Nephron progenitor cell (in vitro differentiated cells): ENCODE data around the gene FAU.

Experiments used
- DNase-seq: peaks from one replicate; pipeline ENCODE4 v3.0.0; 2021
- H3K27ac Mint-ChIP-seq: 2 replicates; pipeline ENCODE4 v1.8.0; 2021; ENCODE audit warnings: mild to moderate bottlenecking, moderate library complexity, mixed read lengths
- H3K27me3 Mint-ChIP-seq: 2 replicates; pipeline ENCODE4 v1.8.0; 2021; ENCODE audit warnings: mild to moderate bottlenecking, low read depth, mixed read lengths; ENCODE audit not compliant: poor library complexity
- H3K36me3 Mint-ChIP-seq: 2 replicates; pipeline ENCODE4 v1.8.0; 2021; ENCODE audit warnings: low read depth, mixed read lengths
- H3K4me1 Mint-ChIP-seq: 2 replicates; pipeline ENCODE4 v1.8.0; 2021; ENCODE audit warnings: mixed read lengths
- H3K4me3 Mint-ChIP-seq: 2 replicates; pipeline ENCODE4 v1.8.0; 2021; ENCODE audit warnings: mild to moderate bottlenecking, moderate library complexity, mixed read lengths
- H3K9me3 Mint-ChIP-seq: 2 replicates; pipeline ENCODE4 v1.8.0; 2021; ENCODE audit warnings: mild to moderate bottlenecking, moderate library complexity, mixed read lengths
- TF ChIP-seq, protein P1 (sequence below): fragments of 200-600 bp; sonication (generic); IDR thresholded peaks from 2 replicates; pipeline ENCODE4 v1.5.0; 2021; ENCODE audit warnings: antibody characterized with exemption

FAU gene

DNA sequence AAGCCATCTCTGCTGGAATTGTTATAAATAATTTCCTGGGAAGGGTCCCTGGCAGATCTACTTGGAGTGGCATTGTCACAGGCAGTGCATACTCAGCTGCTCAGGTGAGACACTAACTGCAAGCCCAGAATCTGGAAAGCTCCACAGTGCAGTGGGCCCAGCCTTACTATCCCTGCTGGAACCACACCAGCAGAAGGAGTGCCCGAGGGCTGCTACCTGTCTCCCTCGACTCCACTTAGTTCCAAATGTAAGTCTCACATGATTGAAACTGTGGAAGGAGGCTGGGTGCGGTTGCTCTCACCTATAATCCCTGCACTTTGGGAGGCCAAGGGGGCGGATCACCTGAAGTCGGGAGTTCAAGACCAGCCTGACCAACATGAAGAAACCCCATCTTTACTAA is 26.7 kb upstream of the FAU start:
- peaks cover 13% of the 10 kb centered on the region for H3K4me1 Mint-ChIP-seq
- H3K9me3 Mint-ChIP-seq, result peaks cover 22% of the 10 kb centered on the region
- H3K4me3 Mint-ChIP-seq, result no peak overlapping the region
- DNase-seq, result no peak
- H3K27ac Mint-ChIP-seq, result no peak overlapping the region
- H3K27me3 Mint-ChIP-seq, result peaks cover 55% of the 10 kb centered on the region
- no peaks in the 10 kb centered on the region for H3K36me3 Mint-ChIP-seq
- TF ChIP-seq, protein P1, sequence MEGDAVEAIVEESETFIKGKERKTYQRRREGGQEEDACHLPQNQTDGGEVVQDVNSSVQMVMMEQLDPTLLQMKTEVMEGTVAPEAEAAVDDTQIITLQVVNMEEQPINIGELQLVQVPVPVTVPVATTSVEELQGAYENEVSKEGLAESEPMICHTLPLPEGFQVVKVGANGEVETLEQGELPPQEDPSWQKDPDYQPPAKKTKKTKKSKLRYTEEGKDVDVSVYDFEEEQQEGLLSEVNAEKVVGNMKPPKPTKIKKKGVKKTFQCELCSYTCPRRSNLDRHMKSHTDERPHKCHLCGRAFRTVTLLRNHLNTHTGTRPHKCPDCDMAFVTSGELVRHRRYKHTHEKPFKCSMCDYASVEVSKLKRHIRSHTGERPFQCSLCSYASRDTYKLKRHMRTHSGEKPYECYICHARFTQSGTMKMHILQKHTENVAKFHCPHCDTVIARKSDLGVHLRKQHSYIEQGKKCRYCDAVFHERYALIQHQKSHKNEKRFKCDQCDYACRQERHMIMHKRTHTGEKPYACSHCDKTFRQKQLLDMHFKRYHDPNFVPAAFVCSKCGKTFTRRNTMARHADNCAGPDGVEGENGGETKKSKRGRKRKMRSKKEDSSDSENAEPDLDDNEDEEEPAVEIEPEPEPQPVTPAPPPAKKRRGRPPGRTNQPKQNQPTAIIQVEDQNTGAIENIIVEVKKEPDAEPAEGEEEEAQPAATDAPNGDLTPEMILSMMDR, result no peak

GRCh38 chr11:65147352-65148075 is 25.6 kb upstream of the FAU start:
- TF ChIP-seq, protein P1, result no peak
- Mint-ChIP-seq H3K27ac (no peak overlapping the region), H3K9me3 (peaks cover 17% of the 10 kb centered on the region)

GRCh38 chr11:65141896-65142494 is 20.1 kb upstream of the FAU start:
- no peak overlapping the region for H3K4me3 Mint-ChIP-seq
- no peak overlapping the region for H3K27ac Mint-ChIP-seq
- peaks cover 81% of the 10 kb centered on the region for H3K27me3 Mint-ChIP-seq
- DNase-seq, result no peak
- H3K9me3 Mint-ChIP-seq, result peaks cover 16% of the 10 kb centered on the region
- H3K4me1 Mint-ChIP-seq, result peaks cover 11% of the 10 kb centered on the region
- TF ChIP-seq, protein P1, result no peak
- no peaks in the 10 kb centered on the region for H3K36me3 Mint-ChIP-seq

More at GRCh38 chr11:65147352-65148075, 25.6 kb upstream of the FAU start:
- Mint-ChIP-seq H3K36me3 (no peaks in the 10 kb centered on the region), H3K4me3 (no peak overlapping the region), H3K4me1 (peaks cover 13% of the 10 kb centered on the region), H3K27me3 (peaks cover 51% of the 10 kb centered on the region)
- DNase-seq, result no peak

- H3K9me3 Mint-ChIP-seq, result peaks cover 3% of the 10 kb centered on the region
- no peak overlapping the region for H3K27ac Mint-ChIP-seq
- H3K36me3 Mint-ChIP-seq, result no peaks in the 10 kb centered on the region
- peaks cover 42% of the 10 kb centered on the region for H3K4me1 Mint-ChIP-seq
- H3K4me3 Mint-ChIP-seq, result peak overlapping the region; percentile 99
- peaks cover 41% of the 10 kb centered on the region for H3K27me3 Mint-ChIP-seq
- no peak for DNase-seq
- TF ChIP-seq, protein P1, result no peak
Observed at GRCh38 chr11:65136515-65137096, 14.7 kb upstream of the FAU start.

- H3K27ac Mint-ChIP-seq, result peak overlapping the region; percentile 100
- peak overlapping the region; percentile 99 for H3K4me3 Mint-ChIP-seq
- peaks cover 3% of the 10 kb centered on the region for H3K9me3 Mint-ChIP-seq
- peaks cover 42% of the 10 kb centered on the region for H3K4me1 Mint-ChIP-seq
- DNase-seq, result no peak
- H3K36me3 Mint-ChIP-seq, result peaks cover 7% of the 10 kb centered on the region
- TF ChIP-seq, protein P1, result no peak
- H3K27me3 Mint-ChIP-seq, result peaks cover 32% of the 10 kb centered on the region
Observed at GRCh38 chr11:65135633-65136145, 13.8 kb upstream of the FAU start.
